ENCODE results near the gene HSD17B13. TPM values are rescaled to one million over a fixed set of nuclear protein-coding genes. Genes with fewer than 3 reads are reported as not detected.
"Not testable (repeated sequence)": the region's sequence is repeated elsewhere in the genome, so short reads cannot be mapped to it uniquely, and the experiment has no call there.

Gene HSD17B13
- total and polyA plus RNA-seq, 2 of the 4 experiments (the other 2 are of a cell fraction), result not detected

- H3K4me2 ChIP-seq (ENCODE audit: low read depth, low read length); H3K4me3 ChIP-seq (ENCODE audit: insufficient read depth, low read depth, low read length); in situ Hi-C loops (cut with MboI; ENCODE audit: low sequenced_read_pairs); H2BK5ac ChIP-seq (ENCODE audit: low read depth, low read length, poor library complexity, severe bottlenecking); H3K27ac ChIP-seq (ENCODE audit: insufficient read depth, low read length); H3K27me3 ChIP-seq (ENCODE audit: control insufficient read depth, insufficient read depth, low read length); H2AK9ac ChIP-seq (replicated peaks; ENCODE audit: low read depth, low read length, poor library complexity); dilution Hi-C loops (cut with HindIII; ENCODE audit: low sequenced_read_pairs, unreplicated experiment); DNase-seq; H3K9me1 ChIP-seq (ENCODE audit: insufficient read depth, low read length); H3K9ac ChIP-seq (ENCODE audit: low read depth, low read length); H3K79me1 ChIP-seq (ENCODE audit: low read depth in 1 of 2, low read length in 2 of 2); H3K23ac ChIP-seq (ENCODE audit: low read depth, low read length); H4K20me1 ChIP-seq (ENCODE audit: insufficient read depth, low read length); H2AK5ac ChIP-seq (ENCODE audit: low read depth, low read length); H3K36me3 ChIP-seq (ENCODE audit: control insufficient read depth, insufficient read depth, low read length); H4K8ac ChIP-seq (ENCODE audit: low read depth in 2 of 2, low read length in 2 of 2); ATAC-seq (ENCODE audit: low read depth); BruUV-seq (replicated peaks); H3K4me1 ChIP-seq (ENCODE audit: control insufficient read depth, insufficient read depth, low read length); H3K9me3 ChIP-seq (ENCODE audit: control insufficient read depth, insufficient read depth, low read length); H3K14ac ChIP-seq (replicated peaks; ENCODE audit: low read depth, low read length); H2BK120ac ChIP-seq (ENCODE audit: low read depth, low read length); H3K18ac ChIP-seq (ENCODE audit: low read depth, low read length); POLR2A ChIA-PET (ENCODE audit: unreplicated experiment); CTCF ChIA-PET; H2AFZ ChIP-seq (replicated peaks; ENCODE audit: low read length, poor library complexity); H3K4ac ChIP-seq (ENCODE audit: low read depth, low read length); H3K56ac ChIP-seq (ENCODE audit: extremely low read depth, insufficient read depth, low read length); H2BK20ac ChIP-seq (ENCODE audit: low read depth, low read length); H2BK15ac ChIP-seq (ENCODE audit: low read depth, low read length); intact Hi-C loops (cut with micrococcal nuclease); H4K91ac ChIP-seq (ENCODE audit: insufficient read depth, low read depth, low read length); H4K5ac ChIP-seq (ENCODE audit: low read depth, low read length): not testable (repeated sequence)
- WGBS, 2 experiments (ENCODE audit: extremely low coverage in 2 of 2, insufficient read length in 1 of 2), result 76% methylated on average over 2 of the region's 7 CpGs; no CpG with 5 or more reads in 1 of the 2 experiments
Measured at GRCh38 chr4:87293889-87294288, 28.8 kb downstream of the HSD17B13 start.

All from IMR-90 (cell line).